GM19467 (cell line): ENCODE measurements around the gene RBP7.

Experiments
- ATAC-seq: cut with Tn5 transposase; IDR thresholded peaks from one replicate; pipeline ENCODE4 v1.9.1; 2021; ENCODE audit warnings: mild to moderate bottlenecking, moderate library complexity; ENCODE audit not compliant: unreplicated experiment

Gene RBP7

DNA sequence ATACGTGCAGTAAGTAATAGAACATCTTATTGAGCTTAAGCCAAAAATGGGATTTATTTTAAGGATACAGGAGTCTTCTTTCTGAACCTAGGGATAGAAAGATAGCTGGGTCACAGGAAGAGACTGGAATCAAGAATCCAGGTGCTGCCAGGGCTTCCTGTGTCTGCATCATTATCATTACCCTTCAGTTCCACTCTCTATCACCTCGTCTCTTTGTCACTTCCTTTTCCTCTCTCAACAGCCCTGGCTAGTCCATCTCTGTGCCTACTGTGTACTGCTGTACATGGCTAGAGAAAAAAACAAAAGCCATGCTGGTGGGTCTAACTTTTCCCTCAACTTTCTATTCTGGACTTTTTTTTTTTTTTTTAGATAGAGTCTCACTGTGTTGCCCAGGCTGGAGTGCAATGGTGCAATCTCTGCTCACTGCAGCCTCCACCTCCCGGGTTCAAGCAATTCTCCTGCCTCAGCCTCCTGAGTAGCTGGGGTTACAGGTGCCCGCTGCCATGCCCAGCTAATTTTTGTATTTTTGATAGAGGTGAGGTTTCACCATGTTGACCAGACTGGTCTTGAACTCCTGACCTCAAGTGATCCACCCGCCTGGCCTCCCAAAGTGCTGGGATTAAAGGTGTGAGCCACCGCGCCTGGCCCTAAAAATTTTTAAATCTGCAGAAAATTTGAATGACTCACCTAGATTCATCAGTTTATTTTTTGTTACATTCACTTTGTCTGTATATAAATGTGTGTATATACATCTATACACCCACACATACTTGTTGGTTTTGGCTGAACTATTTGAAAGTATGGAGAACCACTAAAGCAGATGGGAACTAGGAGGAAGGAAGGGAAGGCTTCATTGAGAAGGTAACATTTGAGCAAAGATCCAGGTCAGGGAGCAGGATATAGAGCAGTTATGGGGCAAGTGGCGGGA is 67.7 kb downstream of the RBP7 start:
- ATAC-seq, result no peak

DNA sequence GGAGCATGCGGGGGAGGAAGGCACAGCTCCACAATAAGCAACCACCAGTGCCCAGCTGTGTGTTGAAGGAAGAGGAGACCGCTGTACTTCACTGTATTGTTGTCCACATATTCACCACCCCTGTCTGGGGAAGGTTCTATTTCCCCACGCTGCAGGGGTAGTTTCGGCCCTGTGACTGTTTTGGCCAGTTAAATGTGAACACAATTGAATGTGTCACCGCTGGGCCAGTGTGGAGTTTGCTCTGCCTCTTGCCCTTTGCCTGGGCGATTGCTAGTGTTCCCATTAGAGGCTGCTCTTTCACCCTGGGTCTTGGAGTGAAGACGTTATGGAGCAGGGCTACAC is 68.3 kb downstream of the RBP7 start:
- no peak for ATAC-seq
